ENCODE measurements around the gene TACR2. TPM values are rescaled to one million over a fixed set of nuclear protein-coding genes. Genes with fewer than 3 reads are reported as not detected.

TACR2 gene
- total RNA-seq, 1 experiment from 2014 or later = 0.04 TPM

GRCh38 chr10:69367469-69367868, 49.2 kb downstream of the TACR2 start:
- Histone ChIP-seq H3K4me3 (no peak overlapping the region), H3K9me3 (replicated peaks) (no peaks in the 10 kb centered on the region), H3K36me3 (no peaks in the 10 kb centered on the region), H3K27ac (no peak overlapping the region), H3K4me1 (no peaks in the 10 kb centered on the region), H3K27me3 (no peaks in the 10 kb centered on the region)
- no peak for DNase-seq

- no peaks in the 10 kb centered on the region for H3K27me3 ChIP-seq
- no peak overlapping the region for H3K27ac ChIP-seq
- no peaks in the 10 kb centered on the region for H3K36me3 ChIP-seq
- no peak for DNase-seq
- no peak overlapping the region for H3K4me3 ChIP-seq
- H3K4me1 ChIP-seq = no peaks in the 10 kb centered on the region
- no peaks in the 10 kb centered on the region for H3K9me3 ChIP-seq (replicated peaks)
These were observed 50.0 kb downstream of the TACR2 start for GRCh38 chr10:69366738-69367137.

GRCh38 chr10:69364232-69364940, 52.3 kb downstream of the TACR2 start:
- H3K36me3 ChIP-seq = no peaks in the 10 kb centered on the region
- no peak overlapping the region for H3K27ac ChIP-seq
- no peak overlapping the region for H3K4me3 ChIP-seq
- no peaks in the 10 kb centered on the region for H3K9me3 ChIP-seq (replicated peaks)
- H3K4me1 ChIP-seq = no peaks in the 10 kb centered on the region
- no peak for DNase-seq
- no peaks in the 10 kb centered on the region for H3K27me3 ChIP-seq

- DNase-seq = no peak
- Histone ChIP-seq H3K36me3 (no peaks in the 10 kb centered on the region), H3K4me3 (no peak overlapping the region), H3K4me1 (no peaks in the 10 kb centered on the region), H3K27me3 (no peaks in the 10 kb centered on the region), H3K27ac (no peak overlapping the region), H3K9me3 (replicated peaks) (no peaks in the 10 kb centered on the region)
These were observed 53.1 kb downstream of the TACR2 start for GRCh38 chr10:69363666-69364065.

GRCh38 chr10:69362471-69362954, 54.2 kb downstream of the TACR2 start:
- Histone ChIP-seq H3K4me3 (no peak overlapping the region), H3K27me3 (no peaks in the 10 kb centered on the region), H3K9me3 (replicated peaks) (no peaks in the 10 kb centered on the region), H3K4me1 (no peaks in the 10 kb centered on the region), H3K27ac (no peak overlapping the region), H3K36me3 (no peaks in the 10 kb centered on the region)
- DNase-seq = peak; percentile 15 to 20

GRCh38 chr10:69361303-69361614, 55.5 kb downstream of the TACR2 start:
- no peak for DNase-seq
- Histone ChIP-seq H3K27ac (no peak overlapping the region), H3K9me3 (replicated peaks) (no peaks in the 10 kb centered on the region), H3K36me3 (no peaks in the 10 kb centered on the region), H3K4me1 (no peaks in the 10 kb centered on the region), H3K27me3 (no peaks in the 10 kb centered on the region), H3K4me3 (no peak overlapping the region)

- Histone ChIP-seq H3K36me3 (no peaks in the 10 kb centered on the region), H3K4me3 (no peak overlapping the region), H3K9me3 (replicated peaks) (no peaks in the 10 kb centered on the region), H3K27ac (no peak overlapping the region), H3K4me1 (no peaks in the 10 kb centered on the region), H3K27me3 (no peaks in the 10 kb centered on the region)
- DNase-seq = no peak
These were observed 56.0 kb downstream of the TACR2 start for GRCh38 chr10:69360485-69361302.

- Histone ChIP-seq H3K4me1 (no peaks in the 10 kb centered on the region), H3K4me3 (no peak overlapping the region), H3K9me3 (replicated peaks) (no peaks in the 10 kb centered on the region), H3K27ac (no peak overlapping the region), H3K36me3 (no peaks in the 10 kb centered on the region), H3K27me3 (no peaks in the 10 kb centered on the region)
- DNase-seq = no peak
These were observed 57.1 kb downstream of the TACR2 start for GRCh38 chr10:69359594-69359993.

GRCh38 chr10:69359148-69359547, 57.6 kb downstream of the TACR2 start:
- no peak for DNase-seq
- Histone ChIP-seq H3K9me3 (replicated peaks) (no peaks in the 10 kb centered on the region), H3K27me3 (no peaks in the 10 kb centered on the region), H3K27ac (no peak overlapping the region), H3K4me1 (no peaks in the 10 kb centered on the region), H3K36me3 (no peaks in the 10 kb centered on the region), H3K4me3 (no peak overlapping the region)

- no peaks in the 10 kb centered on the region for H3K9me3 ChIP-seq (replicated peaks)
- H3K4me1 ChIP-seq = no peaks in the 10 kb centered on the region
- no peaks in the 10 kb centered on the region for H3K27me3 ChIP-seq
- H3K27ac ChIP-seq = no peak overlapping the region
- no peak for DNase-seq
- H3K36me3 ChIP-seq = no peaks in the 10 kb centered on the region
- H3K4me3 ChIP-seq = no peak overlapping the region
These were observed 58.4 kb downstream of the TACR2 start for GRCh38 chr10:69358148-69358795.

- no peaks in the 10 kb centered on the region for H3K9me3 ChIP-seq (replicated peaks)
These were observed 60.5 kb downstream of the TACR2 start for GRCh38 chr10:69356187-69356586.

GRCh38 chr10:69353977-69354635, 62.6 kb downstream of the TACR2 start:
- H3K4me1 ChIP-seq = no peaks in the 10 kb centered on the region
- DNase-seq = no peak
- no peaks in the 10 kb centered on the region; the same call in 1 of the 2 replicates for H3K36me3 ChIP-seq
- H3K4me3 ChIP-seq = no peak overlapping the region
- H3K9me3 ChIP-seq (replicated peaks) = no peaks in the 10 kb centered on the region
- H3K27me3 ChIP-seq = no peaks in the 10 kb centered on the region
- H3K27ac ChIP-seq = no peak overlapping the region

More at GRCh38 chr10:69356187-69356586, 60.5 kb downstream of the TACR2 start:
- no peak for DNase-seq
- H3K4me1 ChIP-seq = no peaks in the 10 kb centered on the region
- no peaks in the 10 kb centered on the region for H3K36me3 ChIP-seq
- H3K27ac ChIP-seq = no peak overlapping the region
- no peak overlapping the region for H3K4me3 ChIP-seq
- no peaks in the 10 kb centered on the region for H3K27me3 ChIP-seq
